T-helper 1 cell treated with Interleukin-12 subunit alpha and Interleukin-12 subunit beta and Interleukin-4 antibody, amounts not matched to agents 30 ng/mL and 1 ng/mL, for 36 hours (primary cell): Measurements from ENCODE around the gene BPIFB4. TPM values are rescaled to one million over a fixed set of nuclear protein-coding genes. Genes with fewer than 3 reads are reported as not detected.

Experiments used
- intact Hi-C: fragments of 100-400 bp; cut with micrococcal nuclease; formaldehyde crosslinking; loops from one replicate; pipeline ENCODE4 v1.15.1; 2024
- total RNA-seq: library from RNA; stranded (reverse); gene quantifications from 2 replicates; pipeline ENCODE4 v1.2.3, GENCODE V29; 2022

The BPIFB4 gene
- total RNA-seq, 1 donor from 2014 or later, result not detected

DNA sequence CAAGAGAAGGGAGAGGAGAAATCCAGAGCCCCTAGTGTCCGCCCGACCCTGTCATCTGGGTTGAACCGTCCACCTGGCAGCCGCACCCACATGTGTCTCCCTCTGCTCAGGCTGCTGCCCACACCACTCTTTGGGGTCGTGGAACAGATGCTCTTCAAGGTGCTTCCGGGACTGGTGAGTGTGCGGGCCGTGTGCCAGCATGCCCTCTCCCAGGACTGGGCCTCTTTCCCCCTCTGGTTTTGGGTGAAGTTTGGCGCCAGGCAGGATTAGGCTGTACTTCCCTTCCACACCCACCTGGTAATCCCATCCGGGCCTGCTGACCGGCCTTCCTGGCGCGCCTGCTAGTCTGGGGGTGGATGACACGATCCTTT lies 17.8 kb upstream of the BPIFB4 start:
- intact Hi-C loops, result no loop called here

DNA sequence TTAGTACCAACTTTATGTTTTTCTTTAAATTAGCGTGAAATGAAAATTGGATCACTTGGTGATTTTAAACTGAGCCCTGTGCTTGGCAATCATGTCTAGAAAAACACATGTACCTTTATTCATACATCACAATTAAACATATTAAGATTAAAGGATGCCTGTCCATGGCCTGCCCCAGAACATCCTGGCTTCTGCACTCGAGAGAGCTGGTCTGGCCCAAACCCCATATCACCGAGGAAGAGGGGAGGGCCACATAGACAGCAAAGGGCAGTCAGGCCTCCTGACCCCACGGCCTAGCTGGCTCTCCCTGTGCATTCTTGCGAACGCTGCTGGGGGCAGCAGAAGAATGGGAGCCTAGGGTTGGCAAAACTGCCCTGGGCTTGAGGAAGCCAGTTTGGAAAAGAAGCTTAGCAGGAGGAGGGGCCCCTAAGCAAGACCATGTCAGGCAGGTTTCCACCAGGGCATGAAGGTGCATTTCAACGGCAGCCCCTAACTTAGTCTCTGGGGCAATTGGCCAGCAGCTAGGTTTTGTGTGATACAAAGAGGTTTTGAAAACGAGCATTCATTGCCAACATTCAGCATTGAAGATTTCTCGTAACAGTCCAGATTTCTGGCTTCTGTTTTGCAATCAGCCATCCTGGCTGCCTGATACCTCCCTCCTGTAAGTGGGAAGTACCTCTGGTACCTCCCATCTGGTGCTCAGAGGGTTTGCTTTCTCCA lies 17.2 kb upstream of the BPIFB4 start:
- intact Hi-C loops, result no loop called here

DNA sequence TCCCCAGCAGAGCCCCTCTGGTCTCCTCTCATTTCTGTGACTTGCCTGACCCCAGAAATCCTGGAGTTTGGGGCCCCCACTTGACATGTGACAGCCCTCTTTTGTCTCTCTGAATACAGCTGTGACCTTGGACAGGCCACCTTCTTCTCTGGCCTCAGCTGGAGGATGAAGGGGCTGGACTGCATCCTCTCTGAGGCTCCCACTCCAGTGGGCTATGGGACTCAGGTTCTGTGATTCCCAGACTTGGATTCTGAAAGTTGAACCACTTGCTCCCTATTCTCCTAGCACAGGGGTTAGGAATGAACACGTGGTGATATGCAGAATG lies 16.7 kb upstream of the BPIFB4 start:
- intact Hi-C loops, result no loop called here

DNA sequence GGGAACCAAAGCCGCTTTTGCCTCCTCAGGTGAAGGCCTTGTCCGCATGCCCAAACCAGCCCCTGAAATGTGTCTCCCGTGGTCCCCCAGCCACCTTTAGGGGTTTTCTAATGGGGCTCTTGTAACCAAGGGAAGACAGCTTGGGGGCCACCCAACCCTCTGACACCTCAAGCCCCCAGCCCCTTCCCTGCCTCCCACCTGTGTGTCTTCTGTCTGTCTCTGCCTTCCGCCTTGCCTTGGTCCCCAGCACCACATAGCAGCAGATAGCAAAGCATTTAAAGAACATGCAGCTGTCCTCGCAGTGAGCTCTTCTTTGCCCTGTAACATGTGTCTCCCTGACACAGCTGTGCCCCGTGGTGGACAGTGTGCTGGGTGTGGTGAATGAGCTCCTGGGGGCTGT lies 16.2 kb upstream of the BPIFB4 start:
- intact Hi-C loops, result no loop called here

DNA sequence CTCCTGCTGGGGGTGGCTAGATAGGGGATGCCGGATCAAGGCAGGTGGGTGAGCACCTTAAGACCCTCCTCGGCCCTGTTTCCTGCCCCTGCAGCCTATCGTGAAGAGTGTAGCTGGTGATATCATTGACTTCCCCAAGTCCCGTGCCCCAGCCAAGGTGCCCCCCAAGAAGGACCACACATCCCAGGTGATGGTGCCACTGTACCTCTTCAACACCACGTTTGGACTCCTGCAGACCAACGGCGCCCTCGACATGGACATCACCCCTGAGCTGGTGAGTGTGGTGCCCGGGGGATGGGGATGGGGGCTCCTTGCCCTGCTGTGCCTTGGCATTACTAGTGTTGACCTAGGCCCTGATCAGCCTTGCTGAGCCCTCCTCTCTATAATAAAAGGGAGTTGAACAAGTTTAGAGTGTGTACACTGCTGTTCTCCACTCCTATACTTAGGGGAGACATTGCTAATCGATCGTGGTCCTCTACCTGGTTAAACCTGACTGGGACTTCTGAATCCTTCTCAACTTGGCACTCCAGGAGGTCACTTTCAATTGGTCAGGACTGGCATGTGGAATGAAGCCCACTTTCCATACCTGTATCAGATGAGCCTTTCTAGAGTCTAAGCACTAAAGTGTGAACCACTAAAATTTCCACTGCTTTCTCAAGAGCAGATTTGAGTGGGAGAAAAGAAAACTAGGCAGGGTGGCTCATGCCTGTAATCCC lies 14.7 kb upstream of the BPIFB4 start:
- intact Hi-C loops, result no loop called here

DNA sequence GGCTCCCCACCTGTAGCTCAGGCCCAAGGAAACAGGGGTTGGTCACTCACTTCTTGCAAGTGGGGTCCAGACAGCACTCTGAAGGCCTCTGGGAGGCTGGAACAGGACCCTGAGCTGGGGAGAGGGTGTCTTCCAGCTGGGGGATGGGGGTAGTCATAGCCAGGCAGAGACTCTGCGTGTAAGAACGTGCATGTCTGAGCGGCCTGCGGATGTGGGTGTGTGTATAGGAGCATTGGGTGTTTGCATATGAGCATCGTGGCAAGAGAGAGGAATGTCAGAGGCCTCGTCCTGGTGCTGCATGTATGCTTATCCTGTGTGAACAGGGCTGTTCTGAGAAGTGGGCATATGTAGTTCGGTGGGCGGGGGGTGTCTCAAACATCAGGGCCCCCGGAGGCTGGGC lies 13.7 kb upstream of the BPIFB4 start:
- intact Hi-C loops, result no loop called here

DNA sequence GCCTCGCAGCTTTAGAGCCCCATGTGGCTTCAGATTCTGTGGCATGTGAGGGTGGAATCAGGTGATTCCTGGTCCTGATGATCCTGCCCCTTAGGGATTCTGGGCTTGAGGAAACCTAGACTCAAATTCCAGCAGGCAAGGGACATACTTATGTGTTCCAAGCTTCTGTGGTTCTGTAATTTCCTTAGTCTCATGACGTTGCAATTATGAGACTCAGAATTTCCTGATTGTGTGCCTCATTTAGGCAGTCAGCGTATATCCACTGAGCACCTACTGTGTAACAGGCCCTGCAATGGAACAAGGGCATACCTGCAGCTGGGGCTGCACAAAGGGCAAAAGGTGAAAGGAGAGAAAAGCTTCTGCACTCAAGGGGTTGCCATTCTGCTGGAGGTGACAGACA lies 11.6 kb upstream of the BPIFB4 start:
- intact Hi-C loops, result no loop called here

DNA sequence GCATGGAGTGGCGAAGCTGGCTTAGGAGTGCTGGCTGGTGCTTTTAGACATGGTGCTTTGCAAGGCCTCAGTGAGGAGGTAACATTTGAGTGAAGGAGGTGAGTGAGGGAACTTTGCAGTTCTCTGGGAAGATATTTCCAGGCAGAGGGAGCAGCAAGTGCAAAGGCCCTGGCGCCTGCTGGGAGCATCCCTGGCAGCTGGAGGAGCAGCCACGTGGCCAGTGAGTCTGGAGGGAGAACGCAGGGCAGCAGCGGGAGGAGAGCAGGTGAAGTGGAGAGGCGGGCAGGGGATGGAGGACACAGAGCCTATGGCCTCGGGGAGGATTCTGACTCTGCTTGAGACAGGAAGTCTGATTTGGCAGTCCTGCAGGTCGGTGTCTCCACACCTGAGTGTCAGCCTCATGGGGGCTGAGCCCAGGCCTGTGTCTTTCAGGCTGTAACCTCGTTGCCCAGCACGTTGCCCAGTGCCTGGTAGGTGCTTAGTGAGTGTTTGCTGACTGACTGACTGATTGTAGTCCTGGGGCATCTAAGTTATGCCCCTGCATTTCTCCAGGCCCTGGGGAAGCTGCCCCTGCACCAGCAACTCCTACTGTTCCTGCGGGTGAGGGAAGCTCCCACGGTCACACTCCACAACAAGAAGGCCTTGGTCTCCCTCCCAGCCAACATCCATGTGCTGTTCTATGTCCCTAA lies 11.0 kb upstream of the BPIFB4 start:
- intact Hi-C loops, result no loop called here

DNA sequence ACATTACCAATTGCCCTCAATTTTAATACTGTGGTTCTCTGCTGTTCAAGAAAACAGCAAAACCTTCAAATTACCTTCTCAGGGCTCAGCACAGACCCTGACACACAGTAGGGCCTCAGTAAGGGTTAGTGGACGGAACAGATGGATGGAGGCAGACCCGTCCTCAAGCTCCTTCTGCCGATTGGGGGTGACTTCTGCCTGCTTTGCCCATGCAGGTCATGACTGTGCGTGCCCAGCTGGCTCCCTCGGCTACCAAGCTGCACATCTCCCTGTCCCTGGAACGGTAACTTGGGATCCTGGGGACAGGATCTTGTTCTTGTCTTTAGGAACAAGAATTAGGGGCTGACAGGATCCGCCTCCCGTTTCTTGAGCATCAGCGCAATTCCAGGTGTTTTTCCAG lies 9.8 kb upstream of the BPIFB4 start:
- intact Hi-C loops, result no loop called here

DNA sequence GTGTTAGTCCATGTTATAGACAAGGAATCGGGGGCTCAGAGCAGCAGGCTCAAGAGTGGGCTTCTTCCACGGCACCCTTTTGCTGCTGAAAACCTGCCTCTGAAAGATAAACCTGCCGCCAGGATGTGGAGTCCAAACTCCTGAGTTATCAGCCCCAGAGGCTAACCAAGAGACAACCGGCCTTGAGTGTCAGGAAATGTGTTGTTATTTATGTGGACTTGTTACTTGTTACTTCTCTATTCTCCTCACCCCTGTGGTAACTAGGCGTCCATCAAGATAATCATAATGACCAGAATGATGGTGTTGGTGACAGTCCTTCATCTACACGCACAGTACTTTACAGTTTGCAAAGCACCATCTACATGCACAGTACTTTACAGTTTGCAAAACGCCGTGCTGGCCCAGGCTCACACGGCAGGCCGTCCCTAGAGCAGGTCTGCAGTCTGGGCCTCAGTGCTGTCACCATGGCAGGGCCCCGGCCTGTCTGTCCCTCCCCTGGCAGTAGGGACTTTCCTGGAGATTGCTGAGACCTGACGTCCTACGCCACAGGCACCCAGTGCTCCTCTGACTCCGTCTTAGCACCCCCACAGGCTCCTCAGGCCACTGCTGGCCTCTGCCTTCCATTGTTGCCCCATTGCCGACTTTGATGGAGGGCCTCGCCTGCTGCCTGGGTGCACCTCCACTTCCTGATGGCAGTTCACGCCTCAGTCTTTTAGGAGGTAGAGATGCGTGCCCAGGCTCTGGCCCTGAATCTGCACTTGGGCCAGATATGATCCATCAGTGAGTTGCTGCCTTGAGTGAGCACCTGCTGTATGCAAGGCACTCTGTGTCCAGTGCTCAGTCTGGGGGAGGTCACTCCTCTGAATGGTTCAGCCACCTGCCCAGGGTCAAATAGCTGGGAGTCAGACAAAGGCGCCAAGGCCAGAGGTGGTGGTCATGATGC lies 9.1 kb upstream of the BPIFB4 start:
- intact Hi-C loops, result no loop called here

DNA sequence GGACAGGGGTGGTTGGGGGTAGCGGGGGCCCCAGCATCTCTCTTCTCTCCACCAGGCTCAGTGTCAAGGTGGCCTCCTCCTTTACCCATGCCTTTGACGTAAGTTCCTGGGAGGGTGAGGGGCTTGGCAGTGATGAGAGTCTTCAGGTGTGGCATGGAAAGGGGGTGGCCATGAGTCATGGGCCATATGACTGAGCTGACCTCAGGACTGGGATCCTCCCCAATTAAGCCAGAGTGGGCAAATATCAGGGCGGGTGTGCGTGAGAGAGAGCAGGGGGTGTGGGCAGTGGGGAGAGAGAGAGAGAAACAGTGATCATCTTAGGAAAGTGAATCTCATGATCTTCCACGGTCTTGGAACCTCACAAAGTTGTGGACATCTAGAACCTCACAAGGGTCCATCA lies 8.2 kb upstream of the BPIFB4 start:
- intact Hi-C loops, result no loop called here

DNA sequence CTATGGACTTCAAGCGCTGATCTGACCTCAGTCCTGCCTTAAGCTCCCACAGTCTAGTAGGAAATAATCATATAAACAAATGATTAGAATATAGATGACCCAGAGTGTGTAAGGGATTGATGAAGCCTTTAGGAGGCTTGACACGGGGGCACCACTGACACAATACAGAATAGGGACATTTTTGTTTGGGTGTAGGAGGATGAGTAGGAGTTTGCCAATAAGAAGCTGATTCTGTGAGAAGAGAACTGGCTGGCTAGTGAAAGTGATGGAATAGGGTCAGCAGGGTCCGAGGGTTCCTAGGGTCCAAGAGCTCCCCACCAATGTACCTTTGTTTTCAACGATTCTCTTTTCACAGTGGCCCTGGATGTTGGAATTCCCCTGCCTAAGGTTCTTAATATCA lies 7.1 kb upstream of the BPIFB4 start:
- intact Hi-C loops, result no loop called here

DNA sequence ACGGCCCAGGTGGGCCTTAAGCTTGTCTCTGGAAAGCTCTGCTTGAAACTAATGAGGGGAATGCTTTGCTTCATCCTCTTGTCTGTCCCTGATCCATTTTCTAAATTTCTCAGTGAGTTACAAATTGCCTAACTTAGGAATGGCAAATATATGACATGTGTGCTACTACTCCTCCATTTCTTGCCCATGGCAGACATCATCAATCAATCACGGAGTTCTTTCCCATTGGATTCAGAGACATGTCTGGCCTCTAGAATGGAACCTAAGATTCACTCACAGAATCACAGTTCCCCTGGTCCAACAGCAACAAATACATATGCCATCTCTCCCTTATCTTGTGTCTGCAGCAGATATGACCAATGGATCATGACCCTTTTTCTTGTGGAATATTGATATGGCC lies 6.6 kb upstream of the BPIFB4 start:
- intact Hi-C loops, result no loop called here

DNA sequence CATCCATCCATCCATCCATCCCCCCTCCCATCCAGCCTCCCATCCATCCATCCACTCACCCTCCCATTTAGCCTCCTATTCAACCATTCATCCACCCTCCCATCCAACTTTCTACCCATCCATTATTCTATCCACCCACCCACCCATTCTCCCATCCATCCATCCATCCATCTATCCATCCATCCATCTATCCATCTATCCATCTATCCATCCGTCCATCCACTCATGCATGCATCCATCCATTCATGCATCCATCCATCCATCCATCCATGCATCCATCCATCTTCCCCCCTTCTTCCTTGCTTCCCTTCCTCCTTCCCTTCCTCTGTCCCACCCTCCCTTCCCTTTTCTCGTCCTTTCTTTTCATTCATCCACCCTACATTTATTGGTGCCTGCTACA lies 4.8 kb upstream of the BPIFB4 start:
- intact Hi-C loops, result no loop called here

DNA sequence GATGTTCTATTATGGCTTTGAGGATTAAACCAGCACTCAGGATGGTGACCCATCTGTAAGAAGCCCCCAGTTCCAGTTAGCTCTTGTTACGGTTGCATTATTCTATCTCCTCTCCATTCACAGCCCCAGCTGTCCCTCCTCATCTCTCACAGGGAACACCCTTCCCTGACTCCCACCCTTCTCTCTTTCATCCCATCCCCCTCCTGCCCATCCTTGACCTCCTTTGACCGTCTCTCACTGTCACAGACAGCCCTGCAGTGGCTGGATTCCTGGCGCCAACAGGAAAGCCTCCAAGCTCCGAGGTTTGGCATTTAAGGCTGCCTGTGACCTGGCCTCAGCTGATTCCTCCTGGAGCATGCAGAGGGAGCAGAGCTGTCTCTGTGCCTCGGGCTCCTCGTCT lies 4.2 kb upstream of the BPIFB4 start:
- intact Hi-C loops, result no loop called here

DNA sequence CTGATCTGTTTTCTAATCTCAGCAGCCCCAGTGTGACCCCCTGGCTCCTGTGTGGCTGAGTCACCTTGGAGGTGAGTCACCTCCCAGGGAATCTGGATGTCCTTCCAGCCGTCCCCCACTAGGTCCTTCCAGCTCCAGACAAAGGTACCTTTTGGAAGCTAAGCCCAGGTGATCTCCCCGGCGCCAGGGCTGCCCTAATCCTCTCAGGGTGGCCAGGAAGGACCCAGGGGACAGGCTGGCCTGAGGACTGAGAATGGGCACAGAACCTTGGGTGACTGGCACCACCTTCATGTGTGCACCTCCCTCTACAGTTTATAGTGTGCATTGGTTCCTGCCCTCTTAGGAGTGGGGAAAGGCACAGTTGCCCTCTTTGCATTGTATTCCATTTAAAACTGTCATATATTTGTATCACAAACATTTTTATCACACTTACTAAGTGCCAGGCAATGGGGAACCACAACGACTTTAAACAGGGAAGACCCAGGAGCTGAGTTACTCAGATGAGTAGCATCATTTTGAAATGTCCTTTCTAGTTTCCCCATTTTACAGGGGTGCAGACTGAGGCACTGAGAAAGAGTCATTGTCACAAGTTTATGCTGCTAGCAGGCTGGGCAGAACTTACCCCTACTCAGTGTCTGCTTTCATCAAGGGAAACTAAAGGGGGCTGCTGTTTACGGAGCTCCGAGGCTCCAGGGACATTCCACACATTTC lies 2.6 kb upstream of the BPIFB4 start:
- intact Hi-C loops, result no loop called here

DNA sequence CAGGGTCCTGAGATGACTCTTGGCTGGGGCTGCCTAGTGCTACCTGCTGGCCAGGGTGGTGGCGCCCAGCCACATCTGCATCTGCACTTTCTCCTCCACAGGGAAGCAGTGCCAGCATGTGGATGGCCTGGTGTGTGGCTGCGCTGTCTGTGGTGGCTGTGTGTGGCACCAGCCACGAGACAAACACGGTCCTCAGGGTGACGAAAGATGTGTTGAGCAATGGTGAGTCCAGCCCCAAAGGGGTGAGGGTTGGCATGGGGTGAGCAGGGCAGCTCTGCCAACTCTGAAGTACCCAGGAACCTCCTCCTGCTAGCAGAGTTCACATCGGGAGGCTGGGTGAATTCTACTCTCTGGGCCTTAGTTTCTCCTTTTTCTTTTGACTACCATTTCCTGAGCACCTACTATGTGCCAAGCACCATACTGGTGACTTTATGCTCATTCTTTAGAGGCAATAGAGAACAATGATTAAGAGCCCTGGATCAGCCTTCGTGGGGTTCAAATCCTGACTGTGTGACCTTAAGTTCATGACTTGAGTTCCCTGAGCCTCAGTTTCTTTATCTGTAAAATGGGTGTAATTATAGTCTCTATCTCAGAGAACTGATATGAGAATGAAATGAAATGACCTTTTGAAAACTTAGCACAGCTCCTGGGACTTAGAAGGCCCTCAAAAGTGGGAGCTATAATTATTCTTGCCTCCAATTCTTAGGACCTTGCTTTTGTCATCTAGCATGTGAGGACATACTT lies 2.1 kb downstream of the BPIFB4 start:
- intact Hi-C loops, result no loop called here

DNA sequence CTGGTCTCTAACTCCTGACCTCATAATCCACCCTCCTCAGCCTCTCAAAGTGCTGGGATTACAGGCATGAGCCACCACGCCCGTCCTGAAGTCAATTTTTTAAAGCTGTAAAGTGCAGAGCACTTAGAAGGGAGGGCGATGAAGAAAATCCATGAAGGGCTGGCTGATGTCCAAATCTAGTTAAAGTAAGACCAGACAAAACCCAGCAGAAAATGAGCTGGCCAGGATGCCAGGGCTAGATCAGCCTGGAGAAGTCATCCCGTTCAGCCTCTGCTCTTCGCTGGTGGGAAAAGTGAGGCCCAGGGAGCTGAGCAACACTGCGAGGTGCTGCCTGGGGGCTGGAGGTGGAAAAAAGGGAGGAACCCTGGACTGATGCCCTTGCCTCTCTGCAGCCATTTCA lies 3.1 kb downstream of the BPIFB4 start:
- intact Hi-C loops, result no loop called here

DNA sequence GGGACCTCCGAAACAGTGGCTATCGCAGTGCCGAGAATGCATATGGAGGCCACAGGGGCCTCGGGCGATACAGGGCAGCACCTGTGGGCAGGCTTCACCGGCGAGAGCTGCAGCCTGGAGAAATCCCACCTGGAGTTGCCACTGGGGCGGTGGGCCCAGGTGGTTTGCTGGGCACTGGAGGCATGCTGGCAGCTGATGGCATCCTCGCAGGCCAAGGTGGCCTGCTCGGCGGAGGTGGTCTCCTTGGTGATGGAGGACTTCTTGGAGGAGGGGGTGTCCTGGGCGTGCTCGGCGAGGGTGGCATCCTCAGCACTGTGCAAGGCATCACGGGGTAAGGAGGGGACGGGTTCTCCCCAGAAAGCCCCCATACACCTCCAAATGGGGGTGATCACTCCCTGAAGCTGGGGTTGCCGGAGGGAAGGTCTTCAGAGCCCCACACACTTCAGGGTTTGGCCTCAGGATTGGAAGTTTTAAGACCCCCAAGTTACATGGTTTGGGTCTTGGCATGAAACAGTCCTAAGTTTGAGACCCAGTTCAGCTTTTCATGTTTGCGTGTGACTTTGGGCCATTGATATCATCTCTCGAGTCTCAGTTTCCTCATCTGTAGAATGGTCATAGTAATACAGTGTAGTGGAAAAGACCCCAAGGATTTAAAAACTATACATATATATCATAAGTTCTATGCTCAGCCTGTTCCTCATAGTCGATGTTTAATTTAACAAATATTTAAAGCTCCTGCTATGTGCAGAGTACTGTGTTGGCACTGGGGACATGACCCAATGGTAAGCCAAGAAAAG lies 4.3 kb downstream of the BPIFB4 start:
- intact Hi-C loops, result no loop called here

DNA sequence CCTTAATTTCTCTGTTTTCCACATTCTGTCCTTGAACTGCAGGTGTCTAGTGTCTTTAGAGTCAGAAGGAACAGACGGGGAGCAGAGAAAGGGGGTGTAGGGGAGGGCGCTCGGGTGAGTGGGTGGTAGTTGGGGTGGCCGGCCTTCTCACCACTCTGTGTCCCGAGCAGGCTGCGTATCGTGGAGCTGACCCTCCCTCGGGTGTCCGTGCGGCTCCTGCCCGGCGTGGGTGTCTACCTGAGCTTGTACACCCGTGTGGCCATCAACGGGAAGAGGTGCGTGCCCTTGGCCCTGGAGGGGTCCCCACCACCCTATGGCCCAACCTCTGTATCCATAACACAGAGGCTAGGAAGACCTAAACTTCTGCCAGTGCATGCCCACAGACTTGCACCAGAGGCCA lies 5.3 kb downstream of the BPIFB4 start:
- intact Hi-C loops, result no loop called here
